Endothelial cell of umbilical vein (primary cell): ENCODE data around the gene PTPN14. TPM values are rescaled to one million over a fixed set of nuclear protein-coding genes. Genes with fewer than 3 reads are reported as not detected.

Source experiments
- BruUV-seq: library from RNA; stranded (reverse); fragments of 400-500 nt; replicated peaks from 2 replicates; lab custom pipeline; 2021; lab: Mats Ljungman, UMichigan
- CTCF ChIA-PET: fragments of 300-600, 350-600 bp; sonication (Branson Sonifier 250); formaldehyde crosslinking; loops from one replicate; lab custom pipeline; 2021; ENCODE audit warnings: antibody characterized with exemption, inconsistent platforms; lab: Charles Lee
- POLR2A ChIA-PET: fragments of 300-600, 350-600 bp; sonication (Branson Sonifier 250); formaldehyde crosslinking; loops from one replicate; lab custom pipeline; 2021; ENCODE audit warnings: antibody characterized with exemption, inconsistent platforms; lab: Charles Lee
- DNase-seq: peaks from one replicate; pipeline ENCODE4 v3.0.0-alpha.2; 2011; ENCODE audit warnings: low read depth, low spot score
- FAIRE-seq: peaks from 2 replicates; lab custom pipeline; 2011; peaks lifted over from hg19 to GRCh38; lab: Jason Lieb, UNC
- H2AFZ ChIP-seq: 2 replicates; pipeline ENCODE4 v1.6.0; 2012; ENCODE audit warnings: low read depth, low read length, control low read depth, inconsistent platforms
- H3K27ac ChIP-seq: 2 replicates; pipeline ENCODE4 v1.5.1; 2011; ENCODE audit warnings: low read depth, mild to moderate bottlenecking, control low read depth, low read length, moderate library complexity; ENCODE audit not compliant: insufficient read depth
- H3K27me3 ChIP-seq, 2 experiments: 2 replicates each; pipeline versions ENCODE4 v1.6.0 to v1.6.1; 2011; ENCODE audit warnings: low read length in 2 of 2, mixed read lengths in 1 of 2; ENCODE audit not compliant: control insufficient read depth in 2 of 2, insufficient read depth in 2 of 2
- H3K36me3 ChIP-seq, 2 experiments: 2 replicates in 1 of 2; 3 replicates in 1 of 2; pipeline ENCODE4 v1.5.1; 2011; ENCODE audit warnings: low read length in 2 of 2, mild to moderate bottlenecking in 1 of 2, moderate library complexity in 1 of 2; ENCODE audit not compliant: control insufficient read depth in 2 of 2, insufficient read depth in 2 of 2; ENCODE audit errors: extremely low read depth in 1 of 2
- H3K4me1 ChIP-seq: 3 replicates; pipeline ENCODE4 v1.5.1; 2011; ENCODE audit warnings: mild to moderate bottlenecking, low read length; ENCODE audit not compliant: control insufficient read depth, insufficient read depth; ENCODE audit errors: extremely low read depth
- H3K4me2 ChIP-seq: 2 replicates; pipeline ENCODE4 v1.6.1; 2011; ENCODE audit warnings: low read length, control low read depth, mixed read lengths; ENCODE audit not compliant: insufficient read depth
- H3K4me3 ChIP-seq, 3 experiments: fragments of 200-600 bp in 1 of 3; sonication (generic), shearing (Covaris generic) in 1 of 3; replicated peaks in 1 of 3; 2 replicates each; pipeline ENCODE4 v1.5.1; 2011 to 2016; ENCODE audit warnings: control low read depth in 3 of 3, low read length in 3 of 3, mild to moderate bottlenecking in 2 of 3, inconsistent platforms in 1 of 3, low read depth in 1 of 3, moderate library complexity in 1 of 3; ENCODE audit not compliant: insufficient read depth in 1 of 3
- H3K79me2 ChIP-seq: 2 replicates; pipeline ENCODE4 v1.6.0; 2012; ENCODE audit warnings: low read length, inconsistent platforms; ENCODE audit not compliant: control insufficient read depth, insufficient read depth
- H3K9ac ChIP-seq: replicated peaks from 2 replicates; pipeline ENCODE3; 2011; ENCODE audit warnings: low read length, control low read depth; ENCODE audit not compliant: insufficient read depth; ENCODE audit errors: extremely low read depth
- H3K9me1 ChIP-seq: replicated peaks from 3 replicates; pipeline ENCODE4 v1.6.0; 2011; ENCODE audit warnings: mild to moderate bottlenecking, low read length; ENCODE audit not compliant: control insufficient read depth, insufficient read depth; ENCODE audit errors: extremely low read depth
- H3K9me3 ChIP-seq: replicated peaks from 2 replicates; pipeline ENCODE4 v1.5.1; 2012; ENCODE audit warnings: low read length, inconsistent platforms; ENCODE audit not compliant: control insufficient read depth, insufficient read depth
- H4K20me1 ChIP-seq: replicated peaks from 2 replicates; pipeline ENCODE3; 2011; ENCODE audit warnings: mild to moderate bottlenecking, low read length; ENCODE audit not compliant: control insufficient read depth, insufficient read depth; ENCODE audit errors: extremely low read depth
- EZH2 ChIP-seq: IDR thresholded peaks from 2 replicates; pipeline ENCODE4 v1.6.1; 2012; ENCODE audit warnings: borderline replicate concordance, low read depth, mild to moderate bottlenecking, moderate library complexity, low read length, inconsistent platforms; ENCODE audit not compliant: severe bottlenecking
- FOS ChIP-seq: IDR thresholded peaks from 2 replicates; pipeline ENCODE4 v1.6.1; 2011; ENCODE audit warnings: mild to moderate bottlenecking, low read length, moderate library complexity, borderline replicate concordance; ENCODE audit not compliant: insufficient read depth
- GATA2 ChIP-seq: IDR thresholded peaks from 2 replicates; pipeline ENCODE4 v1.7.0; 2011; ENCODE audit warnings: low read depth, mild to moderate bottlenecking, moderate library complexity, mixed read lengths, low read length; ENCODE audit not compliant: insufficient read length, insufficient read depth
- JUN ChIP-seq: IDR thresholded peaks from 2 replicates; pipeline ENCODE4 v1.6.1; 2011; ENCODE audit warnings: borderline replicate concordance, low read depth; ENCODE audit not compliant: insufficient read length, insufficient read depth
- MYC ChIP-seq: IDR thresholded peaks from one replicate; pipeline ENCODE4 v1.6.1; 2011; ENCODE audit warnings: mild to moderate bottlenecking, low read depth, low read length
- POLR2A ChIP-seq: IDR thresholded peaks from 2 replicates; pipeline ENCODE4 v1.6.1; 2012; ENCODE audit warnings: low read depth, mild to moderate bottlenecking, control low read depth, low read length
- POLR2AphosphoS5 ChIP-seq: IDR thresholded peaks from 2 replicates; pipeline ENCODE4 v1.6.1; 2012; ENCODE audit warnings: low read depth, mild to moderate bottlenecking, control low read depth, low read length, moderate library complexity; ENCODE audit not compliant: insufficient read depth
- dilution Hi-C: fragments of 300-500 bp; cut with MboI; formaldehyde crosslinking; loops from one replicate; pipeline ENCODE4 v1.15.0; 2019; ENCODE audit warnings: low sequenced_read_pairs; ENCODE audit not compliant: extremely low pct_ligation_motif_present
- intact Hi-C: fragments of 100-400 bp; cut with micrococcal nuclease; formaldehyde crosslinking; loops from one replicate; pipeline ENCODE4 v1.10.0; 2022
- polyA plus RNA-seq, 4 experiments: library from polyadenylated mRNA; depleted of rRNA in 3 of 4; stranded (reverse) in 3 of 4; unstranded in 1 of 4; fragments of >200 nt; gene quantifications; 2 replicates each; pipeline versions ENCODE4 v1.2.1 to v1.2.3, GENCODE V29; 2011 to 2012; ENCODE audit warnings: missing spikeins in 1 of 4
- total RNA-seq: library from RNA; stranded (reverse); gene quantifications from 2 replicates; pipeline ENCODE4 v1.2.3, GENCODE V29; 2021
- TF ChIP-seq, protein P1 (sequence below), 2 donors: IDR thresholded peaks; 1 replicate in 1 of 2; 2 replicates in 1 of 2; pipeline ENCODE4 v1.5.1; 2011; ENCODE audit warnings: low read length in 2 of 2, mild to moderate bottlenecking in 2 of 2, moderate library complexity in 2 of 2, control low read depth in 1 of 2, inconsistent platforms in 1 of 2, low read depth in 1 of 2; ENCODE audit not compliant: insufficient read depth in 1 of 2; ENCODE audit errors: extremely low read depth in 1 of 2
- TF ChIP-seq, protein P2 (sequence below): IDR thresholded peaks from 2 replicates; pipeline ENCODE4 v1.6.1; 2011; ENCODE audit not compliant: insufficient read depth, insufficient read length

PTPN14 gene
- total and polyA plus RNA-seq, 2 donors (not counting 3 experiments of a cell fraction or from before 2014, with no cell fraction given): 18.5 to 93.0 TPM

DNA sequence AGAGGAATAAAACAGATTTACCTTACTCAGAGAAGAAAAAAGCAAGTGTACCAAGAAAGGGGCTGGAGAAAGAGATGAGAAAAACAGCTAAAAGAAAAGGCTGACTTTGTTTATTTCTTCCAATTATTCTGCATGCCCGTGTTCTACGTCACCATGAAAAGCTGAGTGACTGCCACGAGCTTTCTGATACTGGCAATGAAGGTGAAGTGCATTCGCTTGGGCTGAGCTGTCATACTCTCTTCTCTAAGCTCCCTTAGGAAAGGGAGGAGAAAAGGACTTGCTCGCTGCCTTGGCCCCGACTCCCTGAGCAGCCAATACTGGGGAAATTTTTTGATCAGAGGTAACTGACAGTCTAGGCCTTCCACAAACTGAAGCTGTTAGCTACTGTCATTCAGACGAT is 165.1 kb downstream of the PTPN14 start:
- dilution Hi-C loops: no loop called here

DNA sequence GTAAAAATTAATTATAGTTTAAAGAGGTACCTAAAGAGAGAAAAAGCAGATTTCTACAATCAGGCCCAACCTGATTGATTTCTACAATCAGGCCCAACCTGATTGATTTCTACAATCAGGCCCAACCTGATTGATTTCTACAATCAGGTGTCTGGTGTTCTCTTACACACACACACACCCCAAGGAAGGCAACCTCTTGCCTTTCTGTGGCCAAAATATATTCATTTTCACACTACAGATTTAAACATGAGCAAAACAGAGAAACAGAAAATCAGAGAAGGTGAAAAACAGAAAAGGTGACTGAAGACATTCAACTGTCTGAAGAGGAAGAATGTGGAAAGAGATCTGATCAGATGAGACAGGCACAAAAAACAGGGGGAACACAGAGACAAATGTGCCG is 166.0 kb downstream of the PTPN14 start:
- no peaks in the 10 kb centered on the region for H3K9me3 ChIP-seq
- H3K36me3 ChIP-seq: peaks cover 24 to 29% of the 10 kb centered on the region in 2 experiments
- no peaks in the 10 kb centered on the region for H3K27me3 ChIP-seq
- H3K4me3 ChIP-seq: no peak overlapping the region
- peaks cover 4% of the 10 kb centered on the region for H3K79me2 ChIP-seq
- no peaks in the 10 kb centered on the region for H3K9me1 ChIP-seq
- no peak overlapping the region for H3K4me2 ChIP-seq
- H3K4me1 ChIP-seq: no peaks in the 10 kb centered on the region
- intact Hi-C loops: no loop called here
- H2AFZ ChIP-seq: no peak overlapping the region
- H4K20me1 ChIP-seq: no peaks in the 10 kb centered on the region
- BruUV-seq: no TSS peak
- ChIA-PET POLR2A (no interaction called here), CTCF (interaction anchor here (5.4 kb wide), 1 partner anchor 199 kb away, joined by 124 read pairs; no protein-coding TSS in a partner anchor)
- no peak overlapping the region for H3K27ac ChIP-seq
- dilution Hi-C loops: no loop called here
- DNase-seq: no peak
- TF ChIP-seq JUN (no peak), POLR2A (no peak), POLR2AphosphoS5 (no peak), FOS (no peak), GATA2 (no peak), MYC (no peak)
- TF ChIP-seq, protein P1, sequence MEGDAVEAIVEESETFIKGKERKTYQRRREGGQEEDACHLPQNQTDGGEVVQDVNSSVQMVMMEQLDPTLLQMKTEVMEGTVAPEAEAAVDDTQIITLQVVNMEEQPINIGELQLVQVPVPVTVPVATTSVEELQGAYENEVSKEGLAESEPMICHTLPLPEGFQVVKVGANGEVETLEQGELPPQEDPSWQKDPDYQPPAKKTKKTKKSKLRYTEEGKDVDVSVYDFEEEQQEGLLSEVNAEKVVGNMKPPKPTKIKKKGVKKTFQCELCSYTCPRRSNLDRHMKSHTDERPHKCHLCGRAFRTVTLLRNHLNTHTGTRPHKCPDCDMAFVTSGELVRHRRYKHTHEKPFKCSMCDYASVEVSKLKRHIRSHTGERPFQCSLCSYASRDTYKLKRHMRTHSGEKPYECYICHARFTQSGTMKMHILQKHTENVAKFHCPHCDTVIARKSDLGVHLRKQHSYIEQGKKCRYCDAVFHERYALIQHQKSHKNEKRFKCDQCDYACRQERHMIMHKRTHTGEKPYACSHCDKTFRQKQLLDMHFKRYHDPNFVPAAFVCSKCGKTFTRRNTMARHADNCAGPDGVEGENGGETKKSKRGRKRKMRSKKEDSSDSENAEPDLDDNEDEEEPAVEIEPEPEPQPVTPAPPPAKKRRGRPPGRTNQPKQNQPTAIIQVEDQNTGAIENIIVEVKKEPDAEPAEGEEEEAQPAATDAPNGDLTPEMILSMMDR (IDR thresholded peaks at IDR 0.05; ENCODE audit: extremely low read depth in 1 of 2, insufficient read depth in 1 of 2, low read depth in 1 of 2, low read length in 2 of 2): no peak
- TF ChIP-seq, protein P2, sequence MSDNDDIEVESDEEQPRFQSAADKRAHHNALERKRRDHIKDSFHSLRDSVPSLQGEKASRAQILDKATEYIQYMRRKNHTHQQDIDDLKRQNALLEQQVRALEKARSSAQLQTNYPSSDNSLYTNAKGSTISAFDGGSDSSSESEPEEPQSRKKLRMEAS: no peak
- no peak for FAIRE-seq
- no peak overlapping the region for H3K9ac ChIP-seq

More for the DNA sequence above, 165.1 kb downstream of the PTPN14 start:
- Histone ChIP-seq H4K20me1 (no peaks in the 10 kb centered on the region), H3K4me1 (no peaks in the 10 kb centered on the region), H3K27ac (no peak overlapping the region), H3K27me3 (no peaks in the 10 kb centered on the region), H3K79me2 (peaks cover 4% of the 10 kb centered on the region), H2AFZ (no peak overlapping the region), H3K36me3 (peaks cover 24 to 29% of the 10 kb centered on the region in 2 experiments), H3K9ac (no peak overlapping the region), H3K4me3 (no peak overlapping the region), H3K9me1 (no peaks in the 10 kb centered on the region), H3K9me3 (no peaks in the 10 kb centered on the region), H3K4me2 (no peak overlapping the region)
- intact Hi-C loops: no loop called here
- no TSS peak for BruUV-seq
- ChIA-PET CTCF (interaction anchor here (0.7 to 5.4 kb wide), 4 partner anchors 9 to 198 kb away, joined by 3 to 124 read pairs (median 4); no protein-coding TSS in a partner anchor), POLR2A (interaction anchor here (0.7 kb wide), 1 partner anchor 194 kb away, joined by 3 read pairs; no protein-coding TSS in a partner anchor)
- no peak for DNase-seq
- TF ChIP-seq JUN (no peak), MYC (no peak), EZH2 (no peak), POLR2AphosphoS5 (no peak)
- FAIRE-seq: no peak
